ENCODE measurements around the gene TMPO.
"Not testable (repeated sequence)": the region's sequence is repeated elsewhere in the genome, so short reads cannot be mapped to it uniquely, and the experiment has no call there.

TMPO gene

GRCh38 chr12:98485792-98486340, 29.5 kb upstream of the TMPO start:
- no peak for DNase-seq (ENCODE audit: low read depth)
- TF ChIP-seq CTCF (IDR thresholded peaks at IDR 0.05; ENCODE audit: low read depth, low read length) (no peak), MYC (IDR thresholded peaks at IDR 0.05; ENCODE audit: low read depth, low read length) (no peak), MAX (IDR thresholded peaks at IDR 0.05; ENCODE audit: low read depth, low read length) (no peak), POLR2A (IDR thresholded peaks at IDR 0.05; ENCODE audit: extremely low read depth, insufficient read length) (no peak)
- H3K4me3 ChIP-seq (ENCODE audit: low read depth, low read length) = no peak overlapping the region

- H3K4me3 ChIP-seq (ENCODE audit: low read depth, low read length); DNase-seq (ENCODE audit: low read depth): not testable (repeated sequence)
Measured at GRCh38 chr12:98488416-98488815, 27.0 kb upstream of the TMPO start.

GRCh38 chr12:98489176-98489575, 26.2 kb upstream of the TMPO start:
- TF ChIP-seq CTCF (IDR thresholded peaks at IDR 0.05; ENCODE audit: low read depth, low read length) (no peak), MYC (IDR thresholded peaks at IDR 0.05; ENCODE audit: low read depth, low read length) (no peak), MAX (IDR thresholded peaks at IDR 0.05; ENCODE audit: low read depth, low read length) (no peak), POLR2A (IDR thresholded peaks at IDR 0.05; ENCODE audit: extremely low read depth, insufficient read length) (no peak)
- no peak overlapping the region for H3K4me3 ChIP-seq (ENCODE audit: low read depth, low read length)
- DNase-seq (ENCODE audit: low read depth) = no peak

- TF ChIP-seq MAX (IDR thresholded peaks at IDR 0.05; ENCODE audit: low read depth, low read length) = peak; percentile 29; the same call in 1 of the 2 replicates
- TF ChIP-seq POLR2A (IDR thresholded peaks at IDR 0.05; ENCODE audit: extremely low read depth, insufficient read length) = no peak
- TF ChIP-seq CTCF (IDR thresholded peaks at IDR 0.05; ENCODE audit: low read depth, low read length) = peak; percentile 98
- peak; percentile 41; the same call in 1 of the 2 replicates for TF ChIP-seq MYC (IDR thresholded peaks at IDR 0.05; ENCODE audit: low read depth, low read length)
- DNase-seq (ENCODE audit: low read depth) = peak; percentile 88
- no peak overlapping the region for H3K4me3 ChIP-seq (ENCODE audit: low read depth, low read length)
Measured at GRCh38 chr12:98490501-98491453, 24.6 kb upstream of the TMPO start.

- no peak for DNase-seq (ENCODE audit: low read depth)
- no peak overlapping the region for H3K4me3 ChIP-seq (ENCODE audit: low read depth, low read length)
- no peak for TF ChIP-seq CTCF (IDR thresholded peaks at IDR 0.05; ENCODE audit: low read depth, low read length)
- no peak for TF ChIP-seq MAX (IDR thresholded peaks at IDR 0.05; ENCODE audit: low read depth, low read length)
- TF ChIP-seq POLR2A (IDR thresholded peaks at IDR 0.05; ENCODE audit: extremely low read depth, insufficient read length) = no peak
- TF ChIP-seq MYC (IDR thresholded peaks at IDR 0.05; ENCODE audit: low read depth, low read length) = no peak
Measured at GRCh38 chr12:98492580-98493140, 22.7 kb upstream of the TMPO start.

GRCh38 chr12:98501266-98501629, 14.1 kb upstream of the TMPO start:
- H3K4me3 ChIP-seq (ENCODE audit: low read depth, low read length); DNase-seq (ENCODE audit: low read depth): not testable (repeated sequence)

All from NB4 (cell line).